IPS DF 6.9 (cell line): Measurements from ENCODE around the gene CAP2.
"Not testable (repeated sequence)": the region's sequence is repeated elsewhere in the genome, so short reads cannot be mapped to it uniquely, and the experiment has no call there.

Experiments
- DNase-seq: peaks from one replicate; pipeline ENCODE4 v3.0.0-alpha.2; 2013; ENCODE audit warnings: low read depth, low spot score
- H3K27ac ChIP-seq: one replicate; pipeline ENCODE4 v1.5.1; 2013; ENCODE audit warnings: low read length, control low read depth
- H3K27me3 ChIP-seq: 2 replicates; pipeline ENCODE4 v1.6.1; 2013; ENCODE audit warnings: mild to moderate bottlenecking, low read length; ENCODE audit not compliant: control insufficient read depth, insufficient read depth
- H3K36me3 ChIP-seq: 2 replicates; pipeline ENCODE4 v1.6.1; 2013; ENCODE audit warnings: low read length; ENCODE audit not compliant: control insufficient read depth, insufficient read depth
- H3K4me1 ChIP-seq: 2 replicates; pipeline ENCODE4 v1.6.1; 2013; ENCODE audit warnings: low read length; ENCODE audit not compliant: control insufficient read depth, insufficient read depth
- H3K4me3 ChIP-seq: 2 replicates; pipeline ENCODE4 v1.5.1; 2013; ENCODE audit warnings: mild to moderate bottlenecking, low read length
- H3K9me3 ChIP-seq: 2 replicates; pipeline ENCODE4 v1.6.1; 2013; ENCODE audit warnings: low read length, inconsistent platforms; ENCODE audit not compliant: control insufficient read depth, insufficient read depth
- WGBS: extraction: QIAGEN DNeasy Blood & Tissue Kit; methylation state at CpG from one replicate; pipeline ENCODE4 v1.1.7; 2013; ENCODE audit warnings: mixed read lengths, missing lambda C conversion rate; ENCODE audit not compliant: insufficient read length, insufficient coverage; 5-methylcytosine and 5-hydroxymethylcytosine counted together

The CAP2 gene

DNA sequence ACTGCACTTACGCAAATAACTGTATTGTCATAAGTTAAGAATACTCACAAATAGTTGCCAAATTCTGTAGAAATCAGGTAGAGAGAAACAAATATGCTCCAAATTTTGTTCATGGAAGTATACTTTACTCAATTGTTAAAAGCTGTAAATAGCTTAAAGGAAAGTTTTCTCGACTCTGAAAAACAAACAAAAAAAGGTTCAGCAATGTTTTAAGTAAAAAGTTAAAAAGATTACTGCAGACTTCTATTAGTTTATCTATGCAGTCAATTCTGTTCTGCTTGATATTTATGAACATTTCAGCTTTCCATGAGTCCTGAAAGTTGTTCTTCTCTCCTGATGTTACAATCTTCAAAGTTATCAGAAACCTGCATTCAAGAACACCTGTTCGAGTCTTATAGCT lies 169.2 kb downstream of the CAP2 start:
- no CpG with 5 or more reads among the region's 3 CpGs for WGBS

DNA sequence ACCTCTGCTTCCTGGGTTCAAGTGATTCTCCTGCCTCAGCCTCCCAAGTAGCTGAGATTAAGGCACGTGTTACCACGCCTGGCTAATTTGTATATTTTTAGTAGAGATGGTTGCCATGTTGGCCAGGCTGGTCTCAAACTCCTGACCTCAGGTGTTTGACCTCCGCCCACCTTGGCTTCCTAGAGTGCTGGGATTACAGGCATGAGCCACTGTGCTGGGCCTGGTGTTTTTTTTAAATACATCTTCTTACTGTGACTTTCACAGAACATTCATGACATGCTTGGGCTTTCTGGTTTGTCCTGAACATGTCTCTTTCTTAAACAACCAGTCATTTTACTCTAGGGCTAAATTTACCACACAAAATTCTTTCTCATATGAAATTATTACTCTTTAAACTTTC lies 172.0 kb downstream of the CAP2 start:
- no peak overlapping the region for H3K4me3 ChIP-seq
- no peaks in the 10 kb centered on the region for H3K36me3 ChIP-seq
- no peaks in the 10 kb centered on the region; the same call in 1 of the 2 replicates for H3K9me3 ChIP-seq
- no peak for DNase-seq
- no CpG with 5 or more reads among the region's 3 CpGs for WGBS
- H3K27ac ChIP-seq, result no peak overlapping the region
- H3K27me3 ChIP-seq, result no peaks in the 10 kb centered on the region
- no peaks in the 10 kb centered on the region for H3K4me1 ChIP-seq

More for the DNA sequence above, 169.2 kb downstream of the CAP2 start:
- H3K9me3 ChIP-seq, result no peaks in the 10 kb centered on the region; the same call in 1 of the 2 replicates
- no peaks in the 10 kb centered on the region for H3K36me3 ChIP-seq
- H3K27me3 ChIP-seq, result no peaks in the 10 kb centered on the region
- DNase-seq, result no peak
- H3K27ac ChIP-seq, result no peak overlapping the region
- H3K4me3 ChIP-seq, result no peak overlapping the region
- H3K4me1 ChIP-seq, result no peaks in the 10 kb centered on the region

DNA sequence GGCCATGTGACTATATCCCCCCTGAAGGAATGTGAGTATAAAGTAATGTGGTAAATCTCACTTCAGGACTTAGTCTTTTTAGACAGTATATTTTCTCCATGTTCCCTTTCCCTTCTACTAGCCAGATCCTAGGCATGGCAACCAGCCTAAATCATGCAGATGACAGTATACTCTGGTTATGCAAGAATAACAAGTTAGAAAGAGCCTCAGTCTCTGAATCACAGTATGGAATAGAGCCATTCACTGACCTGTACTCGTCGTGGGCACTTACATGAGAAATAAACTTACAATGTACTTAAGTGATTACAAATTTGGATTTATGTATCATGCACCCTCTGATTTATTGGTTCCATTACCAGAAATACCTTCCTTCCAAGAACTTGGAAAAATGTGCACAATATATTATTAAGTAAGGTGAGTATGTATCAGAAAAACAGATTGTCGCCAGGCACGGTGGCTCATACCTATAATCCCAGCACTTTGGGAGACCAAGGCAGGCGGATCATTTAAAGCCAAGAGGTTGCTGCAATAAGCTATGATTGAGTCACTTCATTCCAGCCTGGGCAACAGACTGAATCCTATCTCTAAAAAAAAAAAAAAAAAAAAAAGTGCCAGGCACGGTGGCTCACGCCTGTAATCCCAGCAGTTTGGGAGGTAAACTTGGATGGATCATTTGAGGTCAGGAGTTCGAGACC lies 181.6 kb downstream of the CAP2 start:
- no CpG with 5 or more reads among the region's 8 CpGs for WGBS
- no peak for DNase-seq
- Histone ChIP-seq H3K4me1 (no peaks in the 10 kb centered on the region), H3K27ac (no peak overlapping the region), H3K36me3 (no peaks in the 10 kb centered on the region), H3K4me3 (no peak overlapping the region), H3K9me3 (no peaks in the 10 kb centered on the region; the same call in 1 of the 2 replicates), H3K27me3 (no peaks in the 10 kb centered on the region)

DNA sequence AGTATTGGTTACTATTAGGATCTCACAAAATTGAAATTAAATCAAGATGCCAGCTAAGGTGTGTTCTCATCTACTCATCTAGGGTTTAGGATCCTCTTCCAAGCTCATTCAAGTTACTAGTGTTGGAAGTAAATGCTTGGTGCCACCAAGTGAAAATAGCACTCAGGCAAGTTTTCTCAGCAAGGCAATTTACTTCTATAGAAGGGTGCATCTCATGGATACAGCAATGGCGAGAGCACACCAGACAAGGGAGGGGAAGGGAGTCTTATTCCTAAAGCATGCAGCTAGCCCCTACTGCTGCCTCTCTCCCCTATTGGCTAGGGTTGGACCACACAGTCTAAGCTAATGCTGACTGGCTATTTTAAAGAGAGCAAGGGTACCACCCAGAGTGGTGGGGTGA lies 183.7 kb downstream of the CAP2 start:
- no peaks in the 10 kb centered on the region for H3K4me1 ChIP-seq
- no CpG with 5 or more reads among the region's 1 CpG for WGBS
- no peak for DNase-seq
- H3K27ac ChIP-seq, result no peak overlapping the region
- H3K4me3 ChIP-seq, result no peak overlapping the region
- no peaks in the 10 kb centered on the region for H3K27me3 ChIP-seq
- no peaks in the 10 kb centered on the region; the same call in 1 of the 2 replicates for H3K9me3 ChIP-seq
- H3K36me3 ChIP-seq, result peaks cover 2% of the 10 kb centered on the region; the same call in 1 of the 2 replicates

DNA sequence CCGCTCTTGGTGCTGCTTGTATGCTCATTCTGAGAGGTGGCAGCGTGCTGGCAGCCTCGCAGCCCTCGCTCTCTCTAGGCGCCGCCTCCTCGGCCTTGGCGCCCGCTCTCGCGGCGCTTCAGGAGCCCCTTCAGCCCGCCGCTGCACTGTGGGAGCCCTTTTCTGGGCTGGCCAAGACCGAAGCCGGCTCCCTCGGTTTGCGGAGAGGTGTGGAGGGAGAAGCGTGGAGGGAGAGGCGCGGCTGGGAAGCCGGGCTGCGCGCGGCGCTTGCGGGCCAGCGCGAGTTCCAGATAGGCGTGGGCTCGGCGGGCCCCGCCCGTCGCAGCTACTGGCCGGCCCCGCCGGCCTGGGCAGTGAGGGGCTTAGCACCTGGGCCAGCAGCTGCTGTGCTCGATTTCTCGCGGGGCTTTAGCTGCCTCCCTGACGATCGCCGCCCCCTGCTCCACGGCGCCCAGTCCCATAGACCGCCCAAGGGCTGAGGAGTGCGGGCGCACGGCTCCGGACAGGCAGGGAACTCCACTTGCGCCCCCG lies 187.2 kb downstream of the CAP2 start:
- peak overlapping the region; percentile 62; the same call in 1 of the 2 replicates for H3K4me3 ChIP-seq
- no CpG with 5 or more reads among the region's 53 CpGs for WGBS
- no peaks in the 10 kb centered on the region for H3K4me1 ChIP-seq
- no peak overlapping the region for H3K27ac ChIP-seq
- no peaks in the 10 kb centered on the region; the same call in 1 of the 2 replicates for H3K9me3 ChIP-seq
- H3K27me3 ChIP-seq, result no peaks in the 10 kb centered on the region
- DNase-seq, result no peak
- H3K36me3 ChIP-seq, result peaks cover 2% of the 10 kb centered on the region; the same call in 1 of the 2 replicates

DNA sequence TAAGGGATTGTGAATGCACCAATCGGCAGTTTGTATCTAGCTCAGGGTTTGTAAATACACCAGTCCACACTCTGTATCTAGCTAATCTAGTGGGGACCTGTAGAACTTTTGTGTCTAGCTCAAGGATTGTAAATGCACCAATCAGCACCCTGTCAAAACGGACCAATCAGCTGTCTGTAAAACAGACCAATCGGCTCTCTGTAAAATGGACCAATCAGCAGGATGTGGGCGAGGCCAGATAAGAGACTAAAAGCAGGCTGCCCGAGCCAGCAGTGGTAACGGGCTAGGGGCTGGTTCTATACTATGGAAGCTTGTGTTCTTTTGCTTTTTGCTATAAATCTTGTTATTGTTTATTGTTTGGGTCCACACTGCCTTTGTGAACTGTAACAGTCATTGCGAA lies 187.9 kb downstream of the CAP2 start:
- H3K9me3 ChIP-seq, DNase-seq, H3K4me3 ChIP-seq, H3K4me1 ChIP-seq, H3K27me3 ChIP-seq, H3K36me3 ChIP-seq, H3K27ac ChIP-seq: not testable (repeated sequence)
- WGBS, result no CpG with 5 or more reads among the region's 7 CpGs

DNA sequence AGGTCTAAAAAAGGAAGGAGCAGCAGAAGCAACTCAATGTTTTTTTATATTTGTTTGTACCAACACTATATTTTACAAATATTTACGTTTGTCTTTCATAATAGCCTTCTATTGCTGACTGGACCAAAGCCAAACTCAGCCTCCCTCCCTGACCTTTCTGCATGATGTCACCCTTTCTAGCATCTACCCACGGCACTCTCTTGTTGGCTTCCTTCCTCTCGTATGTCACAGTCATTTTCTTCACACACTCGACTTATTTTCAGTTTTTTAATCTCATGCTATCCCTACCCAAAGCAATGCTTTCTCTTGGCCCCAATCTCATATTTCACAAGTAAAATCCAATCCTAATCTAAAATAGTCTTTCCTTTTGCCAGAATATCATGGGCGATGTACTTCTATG lies 190.4 kb downstream of the CAP2 start:
- no CpG with 5 or more reads among the region's 5 CpGs for WGBS
- Histone ChIP-seq H3K4me1 (no peaks in the 10 kb centered on the region), H3K9me3 (no peaks in the 10 kb centered on the region), H3K36me3 (peaks cover 2% of the 10 kb centered on the region; the same call in 1 of the 2 replicates), H3K27me3 (no peaks in the 10 kb centered on the region), H3K4me3 (no peak overlapping the region), H3K27ac (no peak overlapping the region)
- no peak for DNase-seq

DNA sequence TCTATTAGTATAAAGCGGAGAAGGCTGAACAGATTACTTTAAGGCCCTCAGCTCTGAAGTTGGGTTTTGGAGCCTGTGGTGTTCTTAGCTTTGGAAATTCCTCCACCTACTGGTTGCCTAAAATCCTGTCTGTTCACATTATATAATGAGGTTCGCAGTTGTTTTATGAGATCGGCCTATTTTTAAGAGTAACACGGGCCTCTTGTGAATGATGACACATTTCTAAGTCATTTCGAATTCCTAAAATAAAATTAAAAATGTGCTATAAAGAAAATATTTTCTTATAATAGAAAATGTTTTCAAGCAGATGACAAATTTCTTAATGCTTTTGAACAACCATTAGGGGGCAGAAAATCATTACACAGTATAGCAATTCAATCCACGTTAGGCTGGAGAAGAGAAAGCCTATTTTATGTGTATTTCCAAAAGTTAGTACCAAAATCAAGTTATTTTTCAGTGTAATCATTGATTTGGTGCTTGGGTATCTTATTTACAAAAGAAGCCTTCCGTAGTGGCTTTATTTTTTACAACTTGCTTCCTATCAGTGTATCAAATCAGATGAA lies 190.9 kb downstream of the CAP2 start:
- H3K27ac ChIP-seq, result no peak overlapping the region
- no peaks in the 10 kb centered on the region for H3K27me3 ChIP-seq
- H3K9me3 ChIP-seq, result no peaks in the 10 kb centered on the region
- no peaks in the 10 kb centered on the region for H3K4me1 ChIP-seq
- H3K36me3 ChIP-seq, result peaks cover 2% of the 10 kb centered on the region; the same call in 1 of the 2 replicates
- no peak overlapping the region for H3K4me3 ChIP-seq
- no CpG with 5 or more reads among the region's 7 CpGs for WGBS
- no peak for DNase-seq

DNA sequence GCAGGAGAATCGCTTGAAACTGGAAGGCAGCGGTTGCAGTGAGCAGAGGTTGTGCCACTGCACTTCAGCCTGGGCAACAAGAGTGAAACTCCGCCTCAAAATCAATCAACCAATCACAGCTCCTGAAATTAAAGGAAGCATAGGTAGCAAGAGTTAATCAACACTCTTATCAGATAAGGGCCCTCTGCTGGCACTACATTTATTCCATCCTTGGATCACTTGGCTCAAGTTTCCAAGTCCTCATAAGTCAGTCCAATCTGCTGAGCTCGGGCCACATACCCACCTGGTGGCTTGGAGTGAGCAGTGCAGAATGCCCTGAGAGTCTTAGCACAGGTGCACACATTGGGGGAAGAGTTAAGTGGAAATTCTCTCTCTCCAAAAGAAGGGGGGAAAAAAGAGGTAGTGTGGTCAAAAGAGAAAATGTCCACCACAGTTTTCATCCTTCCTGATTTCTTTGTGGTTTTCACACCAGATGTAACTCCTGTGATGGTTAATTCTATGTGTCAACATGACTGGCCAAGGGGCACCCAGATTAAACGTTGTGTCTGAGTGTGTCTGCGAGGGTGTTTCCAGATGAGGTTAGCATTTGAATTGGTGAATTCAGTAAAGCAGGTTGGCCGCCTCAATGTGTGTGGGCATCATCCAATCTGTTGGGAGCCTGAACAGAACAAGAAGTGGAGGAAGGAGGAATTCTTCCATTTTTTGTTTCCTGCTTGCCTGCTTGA lies 192.5 kb downstream of the CAP2 start:
- Histone ChIP-seq H3K36me3 (no peaks in the 10 kb centered on the region), H3K4me1 (no peaks in the 10 kb centered on the region), H3K27me3 (no peaks in the 10 kb centered on the region), H3K9me3 (no peaks in the 10 kb centered on the region), H3K27ac (no peak overlapping the region), H3K4me3 (no peak overlapping the region)
- whole genome bisulfite sequencing, result no CpG with 5 or more reads among the region's 7 CpGs
- no peak for DNase-seq

DNA sequence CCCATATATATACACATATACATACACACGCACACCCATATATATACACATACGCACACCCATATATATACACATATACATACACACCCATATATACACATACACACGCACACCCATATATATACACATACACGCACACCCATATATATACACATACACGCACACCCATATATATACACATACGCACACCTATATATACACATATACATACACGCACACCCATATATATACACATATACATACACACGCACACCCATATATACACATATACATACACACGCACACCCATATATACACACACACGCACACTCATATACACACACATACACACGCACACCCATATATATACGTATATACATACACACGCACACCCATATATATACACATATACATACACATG lies 193.2 kb downstream of the CAP2 start:
- not testable (repeated sequence) for H3K27me3 ChIP-seq, DNase-seq, H3K27ac ChIP-seq, H3K9me3 ChIP-seq, H3K4me1 ChIP-seq, H3K36me3 ChIP-seq, H3K4me3 ChIP-seq
- 99% methylated on average over 13 of the region's 13 CpGs for WGBS
